ENCODE measurements around the gene MFRP. TPM values are rescaled to one million over a fixed set of nuclear protein-coding genes. Genes with fewer than 3 reads are reported as not detected.

The MFRP gene
- total and polyA plus RNA-seq, 9 of the 15 experiments (the other 6 are each of a cell fraction or from before 2014, with no cell fraction given), result not detected

GRCh38 chr11:119381181-119381988 lies 34.9 kb upstream of the MFRP start, which contains the start of gene USP2 (continued):
- TF ChIP-seq CREB3 (tag; conservative IDR thresholded peaks at IDR 0.05; ENCODE audit: low read depth), result no peak
- peak; percentile 45 for TF ChIP-seq HCFC1 (IDR thresholded peaks at IDR 0.05; ENCODE audit: low read depth, low read length)
- peak; percentile 84 for TF ChIP-seq HMGN3 (IDR thresholded peaks at IDR 0.05; ENCODE audit: borderline replicate concordance, extremely low read depth, insufficient read length, low read depth, low read length)
- no peak for TF ChIP-seq PHF21A (IDR thresholded peaks at IDR 0.05; ENCODE audit: borderline replicate concordance, low read depth)
- TF ChIP-seq ZNF407 (IDR thresholded peaks at IDR 0.05; ENCODE audit: low read depth), result no peak; the same call in 1 of the 2 replicates
- TF ChIP-seq KLF16 (IDR thresholded peaks at IDR 0.05), result 0 out of 2 replicates have a peak, but pooled peaks have one; percentile 22
- TF ChIP-seq ZNF274 (IDR thresholded peaks at IDR 0.05; ENCODE audit: borderline replicate concordance, low read depth, low read length), result no peak
- no peak for TF ChIP-seq NCOA1 (IDR thresholded peaks at IDR 0.05; ENCODE audit: low read depth)
- TF ChIP-seq L3MBTL2 (IDR thresholded peaks at IDR 0.05), result peak; percentile 93
- TF ChIP-seq ZNF695 (CRISPR knock-in tag; IDR thresholded peaks at IDR 0.05), result no peak
- no peak for TF ChIP-seq LARP7 (IDR thresholded peaks at IDR 0.05)
- TF ChIP-seq ZBTB33 (CRISPR knock-in tag; IDR thresholded peaks at IDR 0.05), result peak; percentile 54; the same call in 1 of the 2 replicates

All from K562 (cell line).